22Rv1 (cell line): ENCODE results near the gene ATP5MG.

Source experiments
- H3K27ac ChIP-seq: fragments of 450-650 bp; 2 replicates; pipeline ENCODE4 v1.5.1; 2017
- ZFX ChIP-seq: fragments of 450-650 bp; IDR thresholded peaks from 2 replicates; pipeline ENCODE4 v1.6.1; 2017; ENCODE audit warnings: antibody characterized with exemption, borderline replicate concordance
- TF ChIP-seq, protein P1 (sequence below): fragments of 450-650 bp; IDR thresholded peaks from 2 replicates; pipeline ENCODE4 v1.5.1; 2017; ENCODE audit warnings: mild to moderate bottlenecking

Gene ATP5MG

DNA sequence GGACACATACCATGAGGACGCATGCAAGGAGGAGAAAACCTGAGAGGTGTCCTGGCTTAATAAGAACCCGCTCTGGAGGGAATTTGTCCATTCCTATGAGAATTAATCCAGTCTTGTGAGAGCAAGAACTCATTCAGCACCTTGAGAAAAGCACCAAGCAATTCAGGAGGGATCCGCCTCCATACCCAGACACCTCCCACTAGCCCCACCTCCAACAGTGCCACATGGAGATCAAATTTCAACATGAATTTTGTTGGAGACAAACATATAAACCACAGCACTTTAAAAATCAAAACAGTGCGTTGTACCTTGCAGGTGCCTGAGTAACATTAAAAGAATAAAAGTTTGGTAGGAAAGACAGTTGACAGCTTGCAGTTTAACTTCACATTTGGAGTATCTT, 30.6 kb upstream of the ATP5MG start:
- TF ChIP-seq ZFX, result no peak
- TF ChIP-seq, protein P1, sequence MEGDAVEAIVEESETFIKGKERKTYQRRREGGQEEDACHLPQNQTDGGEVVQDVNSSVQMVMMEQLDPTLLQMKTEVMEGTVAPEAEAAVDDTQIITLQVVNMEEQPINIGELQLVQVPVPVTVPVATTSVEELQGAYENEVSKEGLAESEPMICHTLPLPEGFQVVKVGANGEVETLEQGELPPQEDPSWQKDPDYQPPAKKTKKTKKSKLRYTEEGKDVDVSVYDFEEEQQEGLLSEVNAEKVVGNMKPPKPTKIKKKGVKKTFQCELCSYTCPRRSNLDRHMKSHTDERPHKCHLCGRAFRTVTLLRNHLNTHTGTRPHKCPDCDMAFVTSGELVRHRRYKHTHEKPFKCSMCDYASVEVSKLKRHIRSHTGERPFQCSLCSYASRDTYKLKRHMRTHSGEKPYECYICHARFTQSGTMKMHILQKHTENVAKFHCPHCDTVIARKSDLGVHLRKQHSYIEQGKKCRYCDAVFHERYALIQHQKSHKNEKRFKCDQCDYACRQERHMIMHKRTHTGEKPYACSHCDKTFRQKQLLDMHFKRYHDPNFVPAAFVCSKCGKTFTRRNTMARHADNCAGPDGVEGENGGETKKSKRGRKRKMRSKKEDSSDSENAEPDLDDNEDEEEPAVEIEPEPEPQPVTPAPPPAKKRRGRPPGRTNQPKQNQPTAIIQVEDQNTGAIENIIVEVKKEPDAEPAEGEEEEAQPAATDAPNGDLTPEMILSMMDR, result no peak
- no peak overlapping the region for H3K27ac ChIP-seq

DNA sequence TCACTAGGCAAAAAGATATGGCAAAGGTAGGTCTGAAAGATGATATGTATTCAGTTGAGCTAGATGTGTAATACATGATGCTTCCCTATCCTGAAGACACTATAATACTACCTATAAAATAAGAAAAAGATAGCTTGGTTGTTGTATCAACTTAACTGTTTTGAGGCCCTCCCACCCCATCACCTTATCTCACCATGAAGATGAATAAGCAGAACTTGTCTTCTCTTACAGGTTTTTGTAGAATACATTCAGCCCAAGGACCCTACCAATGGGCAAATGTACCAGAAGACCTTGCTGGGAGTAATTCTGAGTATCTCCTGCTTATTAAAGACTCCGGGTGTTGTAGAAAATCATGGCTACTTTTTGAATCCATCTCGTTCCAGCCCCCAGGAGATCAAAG, 28.1 kb upstream of the ATP5MG start:
- TF ChIP-seq ZFX, result no peak
- TF ChIP-seq, protein P1, result no peak
- H3K27ac ChIP-seq, result no peak overlapping the region

DNA sequence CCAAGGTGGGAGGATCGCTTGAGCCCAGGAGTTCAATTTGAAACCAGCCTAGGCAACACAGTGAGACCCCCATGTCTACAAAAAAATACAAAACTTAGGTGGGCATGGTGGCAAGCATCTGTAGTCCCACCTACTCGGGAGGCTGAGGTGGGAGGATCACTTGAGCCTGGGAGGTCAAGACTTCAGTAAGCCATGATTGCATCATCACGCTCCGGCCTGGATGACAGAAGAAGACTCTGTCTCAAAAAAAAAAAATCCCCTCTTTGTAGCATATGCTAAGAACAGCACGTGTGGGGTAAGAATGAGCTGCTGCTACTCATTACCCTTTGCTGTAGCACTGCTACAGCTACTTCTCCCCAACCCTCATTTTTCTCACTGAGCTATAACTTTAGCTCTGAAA, 27.5 kb upstream of the ATP5MG start:
- no peak overlapping the region for H3K27ac ChIP-seq
- TF ChIP-seq, protein P1, result no peak
- TF ChIP-seq ZFX, result no peak

DNA sequence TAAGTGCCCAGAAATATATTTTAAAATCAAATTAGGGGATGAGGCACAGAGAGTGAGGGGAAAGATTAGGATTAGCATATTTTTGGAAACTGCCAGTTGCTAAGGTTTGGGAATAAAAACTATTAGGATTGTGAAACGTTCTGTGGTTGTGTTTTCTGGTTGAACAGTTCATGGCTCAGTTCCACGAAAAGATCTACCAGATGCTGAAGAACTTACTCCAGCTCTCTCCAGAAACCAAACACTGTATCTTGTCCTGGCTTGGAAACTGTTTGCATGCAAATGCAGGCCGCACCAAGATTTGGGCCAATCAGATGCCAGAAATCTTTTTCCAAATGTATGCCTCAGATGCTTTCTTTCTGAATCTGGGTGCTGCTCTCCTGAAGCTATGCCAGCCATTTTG, 26.7 kb upstream of the ATP5MG start:
- no peak for TF ChIP-seq ZFX
- TF ChIP-seq, protein P1, result no peak
- no peak overlapping the region for H3K27ac ChIP-seq

DNA sequence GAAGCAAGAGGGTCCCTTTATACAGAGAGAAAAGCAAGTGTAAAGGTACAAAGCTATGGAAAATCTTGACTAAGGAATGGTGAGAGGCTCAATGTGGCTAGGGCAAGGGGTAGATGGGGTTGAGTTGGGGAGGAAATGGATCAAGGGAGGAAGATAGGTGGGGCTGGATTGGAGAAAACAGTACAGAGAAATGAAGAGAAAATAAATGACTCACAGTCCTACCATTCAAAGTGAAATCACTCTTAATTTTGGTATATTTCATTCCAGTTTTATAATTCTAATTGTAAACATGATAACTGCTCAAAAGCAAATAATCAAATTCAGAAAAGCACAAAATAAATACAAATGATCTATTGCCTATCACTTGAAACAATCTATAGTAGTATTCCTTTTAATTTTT, 25.4 kb upstream of the ATP5MG start:
- no peak for TF ChIP-seq ZFX
- TF ChIP-seq, protein P1, result no peak
- no peak overlapping the region for H3K27ac ChIP-seq

DNA sequence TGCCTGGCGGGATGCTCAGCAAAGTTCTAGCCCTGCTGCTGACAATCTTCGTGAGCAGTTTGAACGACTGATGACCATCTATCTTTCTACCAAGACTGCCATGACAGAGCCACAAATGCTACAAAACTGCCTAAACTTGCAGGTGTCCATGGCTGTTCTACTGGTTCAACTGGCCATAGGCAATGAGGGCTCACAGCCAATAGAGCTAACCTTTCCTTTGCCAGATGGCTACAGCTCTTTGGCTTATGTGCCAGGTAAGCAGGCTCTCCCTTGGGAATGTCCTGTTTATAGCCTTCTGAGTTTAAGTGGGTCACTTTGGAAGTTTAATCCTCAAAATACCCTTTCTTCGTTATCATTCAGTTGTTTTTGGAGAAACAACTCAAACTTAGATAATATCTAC, 21.9 kb upstream of the ATP5MG start:
- no peak overlapping the region for H3K27ac ChIP-seq
- no peak for TF ChIP-seq ZFX
- TF ChIP-seq, protein P1, result no peak

DNA sequence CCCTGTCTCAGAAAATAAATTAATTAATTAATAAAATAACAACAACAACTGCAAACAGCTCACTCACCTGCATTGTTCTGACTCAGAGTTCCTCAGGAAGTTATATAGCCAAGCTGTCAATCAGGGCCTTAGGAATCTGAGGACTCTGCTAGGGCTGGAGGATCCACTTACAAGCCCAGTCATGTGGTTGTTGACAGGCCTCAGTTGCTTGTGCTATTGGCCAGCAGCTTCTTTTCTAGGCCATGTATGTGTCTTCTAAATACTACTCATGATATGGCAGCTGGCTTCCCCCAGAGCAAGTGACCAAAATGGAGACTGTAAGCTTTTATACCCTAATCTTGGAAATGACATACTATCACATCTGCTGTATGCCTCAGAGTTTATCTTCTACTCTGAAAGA, 20.8 kb upstream of the ATP5MG start:
- TF ChIP-seq, protein P1, result no peak
- TF ChIP-seq ZFX, result no peak
- no peak overlapping the region for H3K27ac ChIP-seq
